GM18870 (cell line): Measurements from ENCODE around the gene FRMD7.
A peak's percentile ranks its signal among the peaks of the same experiment; 100 is the strongest.

Experiments
- ATAC-seq: cut with Tn5 transposase; IDR thresholded peaks from one replicate; pipeline ENCODE4 v1.9.1; 2021; ENCODE audit warnings: moderate library complexity; ENCODE audit not compliant: unreplicated experiment

The FRMD7 gene

GRCh38 chrX:132037479-132037993 lies 90.3 kb downstream of the FRMD7 start:
- ATAC-seq: no peak

GRCh38 chrX:132034648-132035047 lies 93.2 kb downstream of the FRMD7 start:
- no peak for ATAC-seq

DNA sequence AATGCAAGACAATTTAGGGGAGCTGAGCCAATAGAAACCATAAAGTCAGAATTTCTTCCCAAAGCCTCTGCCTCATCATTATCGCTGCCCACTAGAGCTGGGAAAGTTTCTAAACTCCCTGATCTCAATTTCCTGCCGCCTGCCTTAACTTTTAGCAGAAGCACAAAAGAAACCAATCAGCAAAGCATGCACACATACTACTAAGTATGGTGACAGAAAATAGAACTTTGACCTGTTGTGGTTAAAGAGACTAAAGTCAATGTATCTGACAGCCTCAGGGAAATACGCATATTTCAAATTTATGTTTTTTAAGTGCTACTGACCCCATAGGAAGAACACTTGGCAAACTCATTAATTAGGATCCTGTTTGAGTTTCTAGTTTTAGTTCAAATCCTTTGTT lies 94.7 kb downstream of the FRMD7 start:
- peak; percentile 53 for ATAC-seq

DNA sequence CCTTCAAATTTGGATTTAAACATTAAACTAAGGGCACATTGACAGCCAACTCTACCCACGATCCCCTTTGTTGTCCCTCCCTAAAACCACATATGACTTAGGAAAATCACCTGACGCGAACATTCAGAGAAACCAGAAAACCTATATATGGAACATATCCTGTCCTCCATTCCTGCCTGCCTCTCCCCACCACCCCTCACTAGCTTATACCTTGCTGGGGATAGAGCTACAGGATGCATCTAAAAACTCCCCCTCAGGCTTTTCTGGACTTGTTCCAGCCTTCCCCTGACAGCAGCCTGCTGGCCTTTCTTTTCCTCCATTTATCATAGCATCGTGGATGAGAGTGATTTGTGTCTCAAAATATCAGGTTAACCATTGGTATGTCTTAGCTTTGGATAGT lies 96.0 kb downstream of the FRMD7 start:
- ATAC-seq: no peak

GRCh38 chrX:132030264-132030663 lies 97.6 kb downstream of the FRMD7 start:
- no peak for ATAC-seq
